IPS-18c (cell line): ENCODE data around the gene LPO.

Experiments
- H3K4me3 ChIP-seq: 2 replicates; pipeline ENCODE4 v1.7.0; 2013; ENCODE audit warnings: low read depth, mild to moderate bottlenecking, low read length, moderate library complexity; ENCODE audit not compliant: insufficient read depth
- H3K9me3 ChIP-seq: one replicate; pipeline ENCODE4 v1.6.1; 2013; ENCODE audit warnings: mild to moderate bottlenecking, low read length, moderate library complexity; ENCODE audit not compliant: control insufficient read depth, insufficient read depth

LPO gene

GRCh38 chr17:58315750-58316149 is 77.4 kb downstream of the LPO start:
- Histone ChIP-seq H3K9me3 (no peaks in the 10 kb centered on the region), H3K4me3 (no peak overlapping the region)

- Histone ChIP-seq H3K9me3 (no peaks in the 10 kb centered on the region), H3K4me3 (no peak overlapping the region)
These were observed 78.0 kb downstream of the LPO start for GRCh38 chr17:58316260-58316960.

GRCh38 chr17:58317421-58318064 is 79.2 kb downstream of the LPO start:
- Histone ChIP-seq H3K9me3 (no peaks in the 10 kb centered on the region), H3K4me3 (no peak overlapping the region)

GRCh38 chr17:58318065-58318481 is 79.7 kb downstream of the LPO start:
- no peaks in the 10 kb centered on the region for H3K9me3 ChIP-seq

More at GRCh38 chr17:58318065-58318481, 79.7 kb downstream of the LPO start:
- H3K4me3 ChIP-seq: no peak overlapping the region
